Measurements from ENCODE around the gene EPB41L2.

DNA sequence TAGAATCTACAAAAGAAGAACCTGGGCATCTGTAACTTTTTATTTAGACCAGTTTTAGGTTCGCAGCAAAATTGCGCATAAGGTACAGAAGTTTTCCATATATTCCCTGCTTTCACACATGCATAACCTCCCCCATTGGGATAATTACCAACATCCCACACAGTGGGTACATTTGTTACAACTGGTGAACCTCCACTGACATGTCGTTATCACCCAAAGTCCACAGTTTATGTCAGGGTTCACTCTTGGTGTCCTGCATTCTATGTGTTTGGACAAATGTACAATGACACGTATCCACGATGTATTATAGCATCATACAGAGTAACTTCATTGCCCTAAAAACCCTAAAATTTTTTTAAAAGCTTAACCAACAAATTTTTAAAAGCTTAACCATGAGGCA lies 126.1 kb downstream of the EPB41L2 start:
- TF ChIP-seq, protein P1, sequence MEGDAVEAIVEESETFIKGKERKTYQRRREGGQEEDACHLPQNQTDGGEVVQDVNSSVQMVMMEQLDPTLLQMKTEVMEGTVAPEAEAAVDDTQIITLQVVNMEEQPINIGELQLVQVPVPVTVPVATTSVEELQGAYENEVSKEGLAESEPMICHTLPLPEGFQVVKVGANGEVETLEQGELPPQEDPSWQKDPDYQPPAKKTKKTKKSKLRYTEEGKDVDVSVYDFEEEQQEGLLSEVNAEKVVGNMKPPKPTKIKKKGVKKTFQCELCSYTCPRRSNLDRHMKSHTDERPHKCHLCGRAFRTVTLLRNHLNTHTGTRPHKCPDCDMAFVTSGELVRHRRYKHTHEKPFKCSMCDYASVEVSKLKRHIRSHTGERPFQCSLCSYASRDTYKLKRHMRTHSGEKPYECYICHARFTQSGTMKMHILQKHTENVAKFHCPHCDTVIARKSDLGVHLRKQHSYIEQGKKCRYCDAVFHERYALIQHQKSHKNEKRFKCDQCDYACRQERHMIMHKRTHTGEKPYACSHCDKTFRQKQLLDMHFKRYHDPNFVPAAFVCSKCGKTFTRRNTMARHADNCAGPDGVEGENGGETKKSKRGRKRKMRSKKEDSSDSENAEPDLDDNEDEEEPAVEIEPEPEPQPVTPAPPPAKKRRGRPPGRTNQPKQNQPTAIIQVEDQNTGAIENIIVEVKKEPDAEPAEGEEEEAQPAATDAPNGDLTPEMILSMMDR (IDR thresholded peaks at IDR 0.05 in 4 of 5, conservative IDR thresholded peaks at IDR 0.05 in 1 of 5), result no peak
- TF ChIP-seq POLR2A (IDR thresholded peaks at IDR 0.05), result no peak
